GM19035 (cell line): ENCODE data around the gene TMEM100.
A peak's percentile ranks its signal among the peaks of the same experiment; 100 is the strongest.

Source experiments
- ATAC-seq: cut with Tn5 transposase; IDR thresholded peaks from one replicate; pipeline ENCODE4 v1.9.1; 2021; ENCODE audit not compliant: unreplicated experiment

The TMEM100 gene

DNA sequence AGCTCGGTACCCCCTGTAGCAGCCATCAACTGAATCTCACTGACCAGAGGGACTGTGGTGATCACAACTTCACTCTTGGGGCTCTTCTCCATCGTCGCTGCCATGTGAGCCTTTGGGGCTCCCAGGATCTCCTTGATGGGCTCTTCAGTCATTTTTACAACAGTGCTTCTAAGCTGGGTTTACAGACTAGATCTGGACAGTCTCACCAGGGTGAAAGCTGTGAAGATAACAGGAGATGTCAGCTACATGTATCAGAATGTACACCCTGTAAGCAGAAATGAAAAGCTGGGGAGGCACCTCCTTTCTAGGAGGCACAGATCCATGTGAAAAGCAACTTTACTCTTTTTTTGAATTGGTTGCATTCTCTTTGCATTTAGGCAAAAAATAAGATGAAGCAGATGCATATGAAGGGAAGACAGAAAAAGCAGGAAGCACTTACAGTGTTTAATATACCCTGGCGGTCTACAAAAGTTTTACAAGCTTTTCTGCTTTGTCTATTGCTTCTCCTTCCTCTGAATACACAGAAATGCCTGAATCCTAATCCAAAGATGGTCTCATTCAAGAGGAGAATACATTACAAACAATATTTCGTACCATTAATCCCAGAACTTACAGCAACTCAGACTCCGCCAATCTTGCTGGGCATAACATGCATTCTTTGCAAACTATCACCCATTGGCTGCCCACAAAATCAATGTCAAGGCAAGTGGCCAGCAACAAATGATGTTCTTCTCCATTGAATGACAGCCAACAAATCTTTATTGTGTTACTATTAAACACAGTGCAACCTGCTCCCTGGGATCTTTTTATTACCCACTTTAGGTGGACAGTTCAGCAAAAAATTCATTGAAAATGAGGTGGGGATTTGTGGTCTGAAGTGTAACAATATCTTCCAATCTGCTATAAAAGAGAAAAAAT lies 1.5 kb downstream of the TMEM100 start:
- no peak for ATAC-seq

DNA sequence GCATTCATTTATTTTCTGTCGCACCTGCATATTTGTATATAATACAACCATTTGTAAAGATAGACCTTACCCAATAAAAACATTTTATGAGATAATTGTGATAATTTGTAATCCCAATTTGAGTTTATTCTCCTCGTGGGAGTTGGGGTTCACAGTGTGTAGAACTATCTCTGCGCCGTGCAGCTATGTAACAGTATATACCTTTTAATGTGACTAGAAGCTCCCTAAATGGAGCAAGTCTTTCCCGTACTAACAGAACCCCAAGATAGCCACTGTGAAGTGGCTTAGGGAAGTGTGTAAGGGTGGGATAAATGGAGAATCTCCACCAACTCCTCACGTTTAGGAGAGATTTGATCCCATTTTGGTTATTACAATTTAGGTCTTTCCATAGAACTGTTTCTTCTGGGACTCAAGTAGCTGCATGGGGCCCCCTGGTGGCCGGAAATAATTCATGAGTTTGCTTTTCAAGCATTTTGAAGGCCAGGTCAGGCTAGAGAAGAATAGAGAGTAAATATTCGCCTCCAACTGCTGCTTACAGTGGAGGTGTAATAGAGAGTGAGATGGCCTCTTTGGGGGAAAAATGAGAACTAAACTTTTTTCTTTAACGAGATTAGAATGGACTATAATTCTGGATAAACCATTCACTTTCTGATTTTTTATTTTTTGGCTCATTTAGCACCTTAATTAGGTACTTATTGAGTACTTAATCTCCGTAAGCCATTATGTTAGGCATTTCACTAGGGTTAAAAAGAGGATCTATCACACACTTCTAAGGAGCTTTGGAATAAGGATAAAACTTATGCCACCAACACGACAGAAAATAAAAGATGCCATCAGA lies 4.5 kb downstream of the TMEM100 start:
- peak; percentile 75 for ATAC-seq

DNA sequence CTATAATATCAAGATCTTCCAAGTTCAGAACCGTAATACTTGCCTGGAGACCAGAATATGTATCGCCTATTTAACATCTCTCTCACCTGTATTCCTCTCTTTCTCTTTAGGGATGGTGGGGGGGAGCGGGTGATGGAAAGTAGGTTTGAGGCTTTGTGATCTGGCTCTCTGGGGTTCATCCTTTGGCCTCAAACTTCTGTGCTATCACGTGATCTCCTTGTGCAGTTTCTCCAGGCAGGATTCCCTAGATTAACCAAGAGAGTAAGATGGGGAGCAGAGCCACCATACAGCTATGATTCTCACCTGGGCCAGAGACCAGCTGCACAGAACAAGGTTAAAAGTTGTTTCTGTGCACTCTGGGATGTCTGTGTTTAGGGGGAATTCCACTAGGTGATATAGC lies 5.2 kb downstream of the TMEM100 start:
- no peak for ATAC-seq

DNA sequence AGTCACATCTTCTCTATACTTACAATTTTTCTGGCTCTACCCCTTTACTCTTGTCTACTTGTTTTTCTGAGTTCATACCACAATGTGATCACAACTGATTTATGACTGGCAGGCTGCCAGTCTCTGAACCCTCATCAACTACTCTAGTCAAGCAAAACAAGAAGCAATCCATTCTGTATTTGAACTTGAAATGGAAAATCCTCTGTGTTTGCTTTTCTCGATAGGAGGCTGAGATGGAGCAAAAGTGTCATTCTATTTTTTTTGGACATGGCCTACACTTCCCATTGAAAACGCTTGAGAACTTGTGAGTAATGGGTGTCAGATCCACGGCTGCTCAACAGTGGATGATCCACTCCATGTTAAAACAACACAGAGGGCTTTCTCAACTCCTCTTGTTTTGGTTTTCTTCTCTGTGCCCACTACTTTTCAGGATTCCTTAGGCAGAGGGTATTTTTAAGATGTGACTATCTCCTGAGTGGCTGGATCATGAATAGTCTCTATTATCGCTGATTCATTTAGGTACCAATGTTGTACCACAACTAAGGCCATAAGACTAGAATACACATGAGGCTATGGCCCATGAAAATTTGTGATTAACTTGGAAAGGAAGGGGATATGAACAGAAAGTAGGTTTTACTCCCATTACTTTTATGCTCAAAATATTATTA lies 11.7 kb downstream of the TMEM100 start:
- ATAC-seq: no peak

DNA sequence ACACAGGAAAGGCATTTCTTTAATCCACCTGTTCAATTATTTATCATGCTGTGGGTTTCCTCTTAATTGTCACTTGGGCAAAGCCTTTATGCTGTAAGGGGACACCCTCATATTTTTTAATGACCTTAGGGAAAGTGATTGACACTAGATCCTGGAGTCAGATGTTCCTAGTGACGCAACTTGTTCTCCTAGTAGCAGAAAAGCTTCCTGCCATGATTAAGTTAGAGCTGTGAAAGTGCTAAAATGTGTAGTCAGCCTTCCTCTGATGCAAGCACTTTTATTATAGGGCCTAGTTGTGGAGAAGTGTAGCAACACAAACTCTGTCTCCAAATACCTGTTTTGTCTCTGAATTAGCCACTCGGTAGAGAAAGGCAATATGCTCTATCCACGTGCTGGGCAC lies 12.3 kb downstream of the TMEM100 start:
- no peak for ATAC-seq

DNA sequence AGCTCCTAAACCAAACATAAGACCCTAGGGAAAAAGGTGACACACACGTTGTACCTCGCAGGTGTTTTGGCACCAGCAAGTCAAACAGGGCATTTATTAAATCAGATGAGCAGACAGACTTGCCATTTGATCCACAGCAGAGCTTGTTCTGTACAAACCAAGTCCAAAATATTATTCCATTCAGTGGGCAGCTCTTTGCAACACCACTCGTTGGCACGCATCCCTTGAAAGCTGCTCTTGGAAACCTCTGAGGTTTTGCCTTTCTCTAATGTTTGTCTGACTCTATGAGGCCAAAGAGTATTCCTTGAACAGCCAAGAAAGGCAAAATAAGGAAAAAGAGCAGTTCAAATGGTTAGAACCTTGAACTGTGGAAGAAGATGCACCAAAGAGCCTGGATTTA lies 12.7 kb downstream of the TMEM100 start:
- no peak for ATAC-seq

DNA sequence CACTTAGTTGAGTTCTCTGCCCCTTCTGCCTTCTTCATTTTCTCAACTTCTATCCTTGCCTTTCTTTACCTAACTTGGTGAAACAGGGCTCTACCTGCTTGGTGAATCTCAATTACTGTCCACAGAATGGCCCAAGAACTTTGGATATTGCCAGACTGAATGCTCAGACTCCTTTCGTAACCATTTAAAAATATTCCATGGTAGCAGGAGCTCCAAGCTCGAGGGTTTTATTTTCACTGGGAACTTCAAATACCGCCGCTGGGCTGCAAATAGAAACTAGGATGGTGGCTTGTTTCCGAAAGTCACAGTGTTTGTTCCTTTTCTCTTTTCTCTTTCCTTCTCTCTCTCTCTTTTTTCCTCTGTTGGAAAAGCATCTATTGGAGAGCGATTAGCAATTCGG lies 13.2 kb downstream of the TMEM100 start:
- ATAC-seq: no peak

DNA sequence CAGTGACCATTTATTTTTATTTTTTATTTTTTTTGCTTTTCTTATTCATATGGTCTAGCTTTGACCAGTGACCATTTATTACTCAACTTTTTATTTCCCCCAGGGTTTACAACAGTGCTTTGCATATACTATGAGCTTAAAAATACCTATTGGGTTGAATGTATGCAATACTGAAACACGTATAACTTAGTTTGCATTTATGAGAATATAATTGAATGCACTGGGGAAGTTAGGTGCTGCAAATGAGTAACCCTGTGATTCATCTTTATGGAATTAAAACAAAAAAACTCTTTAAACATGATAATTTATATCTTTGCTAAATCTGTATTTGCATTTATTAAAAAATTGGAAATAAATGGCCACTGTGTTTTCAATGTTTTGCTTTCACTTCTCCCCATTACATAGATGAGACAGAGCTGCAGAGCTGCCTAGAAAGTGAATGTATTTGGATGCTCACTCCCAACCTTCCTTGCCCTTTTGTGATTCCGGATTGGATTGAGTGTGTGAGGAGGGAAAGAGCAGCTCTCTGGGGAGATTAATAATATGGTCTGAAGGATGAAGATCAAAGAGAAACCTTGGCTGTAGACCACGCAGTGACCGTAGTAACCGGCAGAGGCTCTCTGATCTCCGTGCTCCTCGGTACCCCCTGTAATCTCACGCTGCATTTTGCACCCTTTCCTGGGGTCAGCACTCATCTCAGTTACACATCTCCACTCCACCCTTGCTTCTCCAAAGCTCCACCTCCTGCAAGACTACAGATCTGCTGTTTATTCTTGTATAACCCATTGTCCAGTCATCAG lies 14.3 kb downstream of the TMEM100 start:
- no peak for ATAC-seq

DNA sequence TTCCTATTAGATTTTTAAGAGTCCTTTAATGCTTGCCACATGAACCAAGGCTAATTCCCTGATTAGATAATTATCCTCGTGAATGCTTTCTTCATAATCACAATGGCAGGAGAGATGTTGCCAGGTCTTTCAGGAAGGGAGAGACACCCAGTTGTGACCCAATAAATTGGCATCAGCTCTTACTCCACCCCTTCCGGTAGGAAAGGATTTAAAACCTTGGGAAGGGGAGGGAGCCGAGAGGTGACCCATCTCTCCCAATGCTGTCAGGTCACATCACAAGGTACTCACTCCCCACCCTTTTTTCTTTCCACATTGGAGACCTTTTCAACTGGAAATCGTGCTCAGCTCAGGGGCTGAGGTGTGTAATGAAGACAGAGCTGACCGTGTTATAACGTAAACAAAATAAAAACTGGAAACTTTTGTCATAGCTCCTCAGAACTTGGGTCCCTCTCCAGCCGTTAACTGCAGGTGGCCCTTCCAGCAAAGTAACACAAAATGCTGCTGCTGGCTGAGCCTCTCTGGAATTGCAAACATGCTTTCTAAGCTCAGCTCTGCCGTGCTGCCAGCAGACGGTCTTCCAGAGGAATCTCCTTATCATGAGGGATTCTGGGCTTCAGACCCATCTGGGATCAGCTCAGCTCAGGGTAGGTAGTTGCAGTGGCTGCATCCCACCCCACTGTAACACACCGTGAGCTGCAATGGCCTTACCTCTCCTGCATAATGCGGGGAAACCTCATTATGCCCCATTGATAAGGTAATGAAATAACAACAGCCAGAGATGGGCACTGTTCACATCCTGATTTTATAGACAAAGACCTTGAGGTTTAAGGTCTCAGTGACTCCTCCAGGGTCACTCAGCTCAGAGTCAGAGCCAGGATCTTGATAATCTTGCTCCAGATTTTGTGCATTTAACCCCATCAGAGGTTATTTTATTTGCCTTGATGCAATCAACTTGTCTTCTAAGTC lies 15.6 kb downstream of the TMEM100 start:
- no peak for ATAC-seq

DNA sequence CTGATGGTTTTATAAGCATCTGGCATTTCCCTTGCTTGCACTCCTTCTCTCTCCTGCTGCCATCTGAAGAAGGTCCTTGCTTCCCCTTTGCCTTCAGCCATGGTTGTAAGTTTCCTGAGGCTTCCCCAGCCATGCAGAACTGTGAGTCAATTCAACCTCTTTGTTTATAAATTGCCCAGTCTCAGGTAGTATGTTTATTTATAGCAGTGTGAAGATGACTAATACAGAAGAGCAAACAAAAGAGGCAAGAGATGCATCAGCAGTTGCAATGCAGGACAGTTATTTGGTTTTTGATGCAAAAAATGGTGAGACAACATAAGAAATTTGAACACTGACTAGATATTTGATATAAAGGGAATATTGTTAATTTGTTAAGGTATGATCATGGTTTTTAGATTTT lies 16.8 kb downstream of the TMEM100 start:
- ATAC-seq: no peak

DNA sequence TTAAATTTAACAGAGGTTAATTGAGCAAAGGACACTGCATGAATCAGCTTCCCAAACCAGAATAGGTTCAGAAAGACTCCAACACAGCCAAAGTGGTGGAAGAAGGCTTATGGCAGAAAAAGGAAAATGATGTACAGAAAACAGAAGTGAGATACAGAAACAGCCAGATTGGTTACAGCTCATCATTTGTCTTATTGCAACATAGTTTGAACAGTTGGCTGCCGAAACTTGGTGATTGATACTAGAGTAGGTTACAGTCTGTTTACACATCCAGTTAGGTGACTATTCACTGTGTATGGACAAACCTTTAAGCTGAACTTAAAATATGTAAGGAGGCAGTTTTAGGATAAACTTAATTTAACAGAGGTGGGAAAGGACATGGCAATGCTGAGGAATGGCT lies 18.3 kb downstream of the TMEM100 start:
- no peak for ATAC-seq

DNA sequence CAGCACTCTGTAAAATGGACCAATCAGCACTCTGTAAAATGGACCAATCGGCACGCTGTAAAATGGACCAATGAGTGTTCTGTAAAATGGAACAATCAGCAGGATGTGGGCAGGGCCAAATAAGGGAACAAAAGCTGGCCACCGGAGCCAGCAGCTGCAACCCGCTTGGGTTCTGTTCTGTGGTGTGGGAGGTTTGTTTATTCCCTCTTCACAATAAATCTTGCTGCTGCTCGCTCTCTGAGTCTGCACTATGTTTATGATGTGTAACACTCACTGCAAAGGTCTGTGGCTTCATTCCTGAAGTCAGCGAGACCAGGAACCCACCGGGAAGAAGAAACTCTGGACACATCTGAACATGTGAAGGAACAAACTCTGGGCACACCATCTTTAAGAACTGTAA lies 20.5 kb downstream of the TMEM100 start:
- no peak for ATAC-seq

DNA sequence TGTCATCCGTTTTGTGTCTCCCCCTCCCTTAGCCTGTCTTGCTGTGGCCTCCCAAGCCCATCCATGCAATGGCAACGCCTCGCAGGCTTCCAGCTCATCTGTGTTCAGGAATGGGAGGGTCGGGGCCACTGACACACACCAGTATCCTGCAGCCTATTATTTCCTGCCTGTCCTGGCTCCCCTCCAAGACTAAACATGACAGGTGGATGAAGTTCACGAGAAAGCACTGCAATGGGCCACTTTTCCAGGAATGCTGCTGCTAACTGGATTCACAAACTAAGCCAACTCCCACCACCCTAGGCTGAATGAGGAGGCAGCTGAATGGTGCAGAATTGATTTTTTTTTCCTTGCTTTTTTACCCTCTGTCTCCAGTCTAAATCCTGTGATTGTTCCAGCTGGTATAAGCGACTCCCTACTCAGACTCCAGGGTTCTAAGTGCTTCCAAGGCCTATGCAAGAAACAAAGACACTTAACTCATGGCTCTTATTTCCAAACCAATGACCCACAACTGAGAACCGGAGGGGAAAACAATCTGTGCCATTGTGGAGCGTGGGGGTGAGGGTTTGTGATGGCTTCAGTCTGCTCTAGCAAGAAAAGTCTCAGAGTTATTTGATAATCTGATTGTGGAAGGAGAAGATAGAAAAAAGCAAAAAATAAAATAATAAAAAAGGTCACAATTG lies 23.3 kb downstream of the TMEM100 start:
- ATAC-seq: no peak

DNA sequence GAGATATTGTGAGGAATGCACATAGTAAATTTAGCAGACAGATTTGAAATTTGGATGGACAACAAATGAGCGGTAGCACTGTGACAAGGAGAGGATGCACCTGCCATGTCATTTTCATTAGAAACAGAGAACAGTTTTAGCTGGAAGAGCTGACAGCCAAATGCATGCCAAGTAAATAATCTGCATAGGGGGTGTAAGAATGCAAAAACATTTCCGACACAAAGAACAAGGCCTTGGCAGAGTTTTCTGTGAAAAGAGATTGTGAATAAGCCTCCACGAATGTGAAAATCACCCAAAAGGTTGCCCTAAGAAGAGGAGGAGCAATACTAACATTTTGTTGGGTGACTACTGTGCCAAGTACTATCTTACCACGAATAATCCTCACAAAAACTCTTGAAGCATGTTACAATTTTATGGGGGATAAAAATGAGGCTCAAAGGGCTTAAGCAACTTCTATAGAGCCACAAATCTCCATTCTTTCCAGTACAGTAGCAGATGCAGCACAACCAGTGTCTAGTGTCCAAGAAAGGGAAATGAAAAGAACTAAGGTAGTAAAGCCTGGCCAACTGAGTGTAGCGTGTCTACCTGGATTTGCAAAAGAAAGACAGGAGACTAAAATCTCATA lies 28.3 kb downstream of the TMEM100 start:
- ATAC-seq: no peak

DNA sequence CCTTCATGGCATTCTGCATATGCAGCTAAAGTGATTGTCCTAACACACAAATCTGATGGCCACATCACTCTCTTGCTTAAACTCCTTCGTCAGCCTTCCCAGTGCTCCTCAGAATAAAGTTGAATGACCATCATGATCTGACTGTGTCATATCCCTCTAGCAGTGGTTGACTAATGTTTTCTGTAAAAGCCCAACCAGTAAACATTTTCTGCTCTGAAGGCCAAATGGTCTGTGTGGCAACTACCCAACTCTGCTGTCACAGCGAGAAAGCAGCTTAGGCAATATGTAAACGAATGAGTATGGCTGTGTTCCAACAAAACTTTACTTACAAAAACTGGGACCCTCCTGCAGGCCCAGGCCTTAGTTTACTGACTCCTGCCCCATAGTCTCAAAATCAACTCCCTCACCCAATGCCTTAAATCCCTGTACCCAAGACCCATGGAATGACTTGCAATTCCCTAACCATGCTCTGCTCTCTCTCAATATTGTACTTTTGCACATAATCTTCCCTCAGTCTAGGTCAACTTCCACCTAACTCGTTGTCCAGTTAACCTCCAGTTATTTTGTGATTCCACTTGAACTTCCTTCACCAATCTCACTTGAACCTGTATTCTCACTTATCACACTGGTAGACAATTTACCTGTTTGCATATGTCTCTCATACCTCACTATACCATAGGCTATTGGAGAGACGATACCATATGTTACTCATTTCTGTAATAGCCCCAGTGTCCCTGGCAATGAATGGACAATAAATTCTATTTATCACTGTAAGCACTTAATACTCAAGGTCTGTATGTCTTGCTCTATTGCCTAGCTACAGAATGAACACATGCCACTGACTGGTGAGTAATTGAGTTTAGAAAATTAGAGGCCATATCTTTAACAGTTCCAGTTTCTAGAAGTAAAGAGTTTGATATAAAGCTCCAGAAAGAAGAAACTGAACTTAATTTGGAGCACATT lies 29.1 kb downstream of the TMEM100 start:
- no peak for ATAC-seq

DNA sequence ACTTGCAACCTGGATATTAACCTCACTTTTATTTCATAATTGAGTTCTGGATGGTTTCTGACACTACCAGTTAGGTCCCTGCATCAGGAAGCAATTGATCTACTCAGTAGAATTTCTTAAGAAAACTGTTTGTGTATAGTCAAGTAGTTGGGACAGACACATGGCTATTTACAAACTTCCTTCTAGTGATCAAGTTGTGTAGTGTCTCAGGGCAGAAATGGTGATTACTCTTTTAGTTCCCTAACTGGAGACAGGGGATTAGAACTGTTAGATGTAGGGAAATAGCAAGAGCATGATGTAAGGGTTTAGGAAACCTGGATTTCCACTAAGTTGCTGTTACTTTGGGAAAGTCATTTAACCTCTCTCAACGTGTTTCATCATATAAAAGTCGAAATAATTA lies 30.4 kb downstream of the TMEM100 start:
- ATAC-seq: no peak

DNA sequence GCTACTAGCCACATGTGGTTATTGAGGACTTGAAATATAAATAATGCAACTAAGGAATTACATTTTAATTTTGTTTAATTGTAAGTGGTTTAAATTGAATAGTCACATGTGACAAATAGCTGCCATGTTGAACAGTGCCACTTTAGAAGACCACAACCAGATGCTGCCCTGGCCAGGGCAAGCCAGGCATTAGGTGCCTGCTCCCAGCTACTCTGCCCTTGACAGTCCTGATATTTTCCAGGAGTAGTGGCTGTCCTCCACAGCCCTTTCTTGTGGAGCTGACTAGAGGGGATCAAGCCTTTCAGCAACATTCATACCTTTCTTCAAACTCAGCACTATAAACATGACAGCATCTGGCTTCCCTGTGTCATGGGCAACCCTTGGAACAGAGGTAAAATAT lies 31.0 kb downstream of the TMEM100 start:
- no peak for ATAC-seq
